Natural killer cell (primary cell): ENCODE data around the gene GSTM1. TPM values are rescaled to one million over a fixed set of nuclear protein-coding genes. Genes with fewer than 3 reads are reported as not detected.
A peak's percentile ranks its signal among the peaks of the same experiment; 100 is the strongest.
"Not testable (repeated sequence)": the region's sequence is repeated elsewhere in the genome, so short reads cannot be mapped to it uniquely, and the experiment has no call there.

Experiments used
- ATAC-seq, 3 donors: fragments of 150-1000 bp in 2 of 3; fragments of 200-7000 bp in 1 of 3; cut with Tn5 transposase; 1 replicate in 1 of 3; 2 replicates in 2 of 3; pipeline ENCODE4 v1.10.0; 2021; ENCODE audit warnings: mild to moderate bottlenecking in 2 of 3, moderate library complexity in 2 of 3
- DNase-seq, 2 donors: peaks; one replicate each; pipeline versions ENCODE4 v3.0.0 to v3.0.0-alpha.2; 2013 to 2021; ENCODE audit warnings: mixed read lengths in 1 of 2
- H3K27ac ChIP-seq: one replicate; pipeline ENCODE4 v1.5.1; 2013; ENCODE audit warnings: mild to moderate bottlenecking, low read length
- H3K27me3 ChIP-seq: one replicate; pipeline ENCODE4 v1.6.1; 2013; ENCODE audit warnings: low read length; ENCODE audit not compliant: control insufficient read depth, insufficient read depth
- H3K36me3 ChIP-seq: one replicate; pipeline ENCODE4 v1.6.1; 2013; ENCODE audit warnings: low read length; ENCODE audit not compliant: control insufficient read depth, insufficient read depth
- H3K4me1 ChIP-seq: one replicate; pipeline ENCODE4 v1.6.1; 2013; ENCODE audit warnings: low read length; ENCODE audit not compliant: control insufficient read depth, insufficient read depth
- H3K4me3 ChIP-seq: one replicate; pipeline ENCODE4 v1.5.1; 2013; ENCODE audit warnings: low read length
- H3K9me3 ChIP-seq: one replicate; pipeline ENCODE4 v1.6.1; 2013; ENCODE audit warnings: low read length; ENCODE audit not compliant: control insufficient read depth, insufficient read depth
- H3K27ac Mint-ChIP-seq, 2 donors: one replicate each; pipeline ENCODE4 v1.8.0; 2022; ENCODE audit warnings: mild to moderate bottlenecking in 2 of 2, mixed read lengths in 2 of 2, moderate library complexity in 1 of 2
- H3K27me3 Mint-ChIP-seq, 2 donors: one replicate each; pipeline ENCODE4 v1.8.0; 2022; ENCODE audit warnings: low read depth in 2 of 2, mixed read lengths in 2 of 2
- H3K36me3 Mint-ChIP-seq: one replicate; pipeline ENCODE4 v1.8.0; 2022; ENCODE audit warnings: mixed read lengths
- H3K4me1 Mint-ChIP-seq, 2 donors: one replicate each; pipeline ENCODE4 v1.8.0; 2022; ENCODE audit warnings: mixed read lengths in 2 of 2
- H3K4me3 Mint-ChIP-seq: one replicate; pipeline ENCODE4 v1.8.0; 2022; ENCODE audit warnings: mild to moderate bottlenecking, moderate library complexity, mixed read lengths
- H3K9me3 Mint-ChIP-seq, 2 donors: one replicate each; pipeline ENCODE4 v1.8.0; 2022; ENCODE audit warnings: mixed read lengths in 2 of 2
- CTCF ChIP-seq: fragments of 200-600 bp; IDR thresholded peaks from one replicate; pipeline ENCODE4 v1.8.0; 2022; ENCODE audit warnings: antibody characterized with exemption
- WGBS: methylation state at CpG from one replicate; pipeline ENCODE4 v1.1.7; 2013; ENCODE audit warnings: missing lambda C conversion rate; ENCODE audit not compliant: insufficient coverage; 5-methylcytosine and 5-hydroxymethylcytosine counted together
- intact Hi-C: fragments of 100-400 bp; cut with micrococcal nuclease; formaldehyde crosslinking; loops from one replicate; pipeline ENCODE4 v1.14.2; 2022
- total RNA-seq, 4 donors: library from RNA; stranded (reverse); fragments of 120-200 nt in 1 of 4; gene quantifications; one replicate each; pipeline versions ENCODE4 v1.2.3 to v1.2.4, GENCODE V29; 2013 to 2022

Gene GSTM1
- total RNA-seq, 3 donors from 2014 or later (not counting 1 experiment from before 2014, with no cell fraction given): 31.9 to 34.7 TPM; not detected in 1

- peak within 1 kb of the TSS; percentile 9 for H3K4me3 ChIP-seq
- H3K27ac ChIP-seq: no peak within 1 kb of the TSS
- peaks cover 26% of the 10 kb centered on the region for H3K4me1 ChIP-seq
- no peaks in the 10 kb centered on the region for H3K36me3 ChIP-seq
- Mint-ChIP-seq H3K36me3 (no peaks in the 10 kb centered on the region), H3K4me1 (peaks cover 10 to 25% of the 10 kb centered on the region in 2 donors), H3K27me3 (no peaks in the 10 kb centered on the region), H3K9me3 (no peaks in the 10 kb centered on the region), H3K27ac (peak within 1 kb of the TSS in 1 of 2 donors; percentile 27), H3K4me3 (peak within 1 kb of the TSS; percentile 71)
- TF ChIP-seq CTCF: no peak
- intact Hi-C loops: no loop called here
- no peaks in the 10 kb centered on the region for H3K9me3 ChIP-seq
- ATAC-seq: peak; percentile 85 to 95 (median 93)
- H3K27me3 ChIP-seq: no peaks in the 10 kb centered on the region
- DNase-seq: peak; percentile 36 to 82
- 22% methylated on average over 22 of the region's 22 CpGs for WGBS
Measured at GRCh38 chr1:109667452-109668122, 20.0 kb upstream of the GSTM1 start, which contains the start of gene GSTM2. GSTM2 (plus strand) TSS chr1:109668057; CDS start chr1:109668116, 59 bp downstream.

DNA sequence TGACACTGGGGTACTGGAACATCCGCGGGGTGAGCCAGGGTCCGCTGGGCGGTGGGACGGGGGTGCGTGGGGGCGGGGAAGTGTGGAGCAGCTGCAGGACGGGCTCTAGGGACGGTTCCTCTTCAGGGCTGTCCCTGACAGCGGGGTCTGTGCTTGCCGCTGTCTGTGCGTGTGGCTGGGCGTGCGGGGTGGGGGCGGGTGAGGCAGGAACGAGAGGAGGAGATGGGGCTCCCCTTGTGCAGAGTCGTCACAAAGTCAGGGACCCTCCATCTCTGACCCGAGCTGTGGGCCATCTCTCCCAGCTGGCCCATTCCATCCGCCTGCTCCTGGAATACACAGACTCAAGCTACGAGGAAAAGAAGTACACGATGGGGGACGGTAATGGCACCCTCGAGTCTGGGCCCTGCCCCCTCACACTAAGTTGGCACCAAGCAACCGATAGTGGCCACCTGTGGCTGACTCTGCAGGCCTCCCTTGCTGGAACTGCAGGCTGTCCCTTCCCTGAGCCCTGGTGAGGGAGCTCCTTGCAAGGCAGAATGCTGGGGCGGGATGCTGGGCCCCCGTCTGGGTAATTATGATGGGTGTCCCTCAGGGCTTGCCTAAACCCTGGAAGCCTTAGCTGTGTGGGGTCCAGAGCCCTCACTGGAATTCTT, 19.4 kb upstream of the GSTM1 start:
- peak overlapping the region; percentile 9 for H3K4me3 ChIP-seq
- intact Hi-C loops: no loop called here
- no peaks in the 10 kb centered on the region for H3K9me3 Mint-ChIP-seq
- no peaks in the 10 kb centered on the region for H3K9me3 ChIP-seq
- DNase-seq (no peak), ATAC-seq (no peak)
- 24% methylated on average over 26 of the region's 26 CpGs for WGBS
- peaks cover 26% of the 10 kb centered on the region for H3K4me1 ChIP-seq
- no peaks in the 10 kb centered on the region for H3K36me3 ChIP-seq
- no peak for TF ChIP-seq CTCF
- H3K4me1 Mint-ChIP-seq: peaks cover 10 to 25% of the 10 kb centered on the region in 2 donors
- no peaks in the 10 kb centered on the region for H3K36me3 Mint-ChIP-seq
- H3K4me3 Mint-ChIP-seq: peak overlapping the region; percentile 71
- no peaks in the 10 kb centered on the region for H3K27me3 Mint-ChIP-seq
- H3K27ac ChIP-seq: no peak overlapping the region
- H3K27ac Mint-ChIP-seq: peak overlapping the region in 1 of 2 donors; percentile 27
- no peaks in the 10 kb centered on the region for H3K27me3 ChIP-seq

DNA sequence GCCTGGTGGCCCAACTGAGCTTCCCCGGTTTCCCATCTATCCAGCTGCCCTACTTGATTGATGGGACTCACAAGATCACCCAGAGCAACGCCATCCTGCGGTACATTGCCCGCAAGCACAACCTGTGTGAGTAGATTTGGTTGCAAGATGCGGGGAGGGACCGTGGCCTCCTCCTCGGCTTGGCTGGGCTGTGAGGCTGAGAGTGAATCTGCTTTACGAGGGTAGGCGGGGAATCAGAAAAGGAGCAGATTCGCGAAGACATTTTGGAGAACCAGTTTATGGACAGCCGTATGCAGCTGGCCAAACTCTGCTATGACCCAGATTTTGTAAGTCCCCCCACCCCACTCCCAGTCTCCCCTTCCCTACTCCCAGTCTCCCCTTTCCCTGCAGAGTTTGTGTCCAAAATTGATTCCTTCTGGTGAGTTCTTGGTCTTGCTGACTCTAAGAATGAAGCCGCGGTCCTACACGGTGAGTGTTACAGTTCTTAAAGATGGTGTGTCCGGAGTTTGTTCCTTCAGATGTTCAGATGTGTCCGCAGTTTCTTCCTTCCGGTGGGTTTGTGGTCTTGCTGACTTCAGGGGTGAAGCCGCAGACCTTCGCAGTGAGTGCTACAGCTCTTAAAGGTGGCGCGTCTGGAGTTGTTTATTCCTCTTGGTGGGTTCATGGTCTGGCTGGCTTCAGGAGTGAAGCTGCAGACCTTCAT, 18.2 kb upstream of the GSTM1 start:
- DNase-seq: peak; percentile 26 to 28
- Histone ChIP-seq H3K27me3 (no peaks in the 10 kb centered on the region), H3K36me3 (no peaks in the 10 kb centered on the region), H3K27ac (peak overlapping the region; percentile 1), H3K4me1 (peaks cover 26% of the 10 kb centered on the region), H3K4me3 (no peak overlapping the region), H3K9me3 (no peaks in the 10 kb centered on the region)
- H3K4me3 Mint-ChIP-seq: peak overlapping the region; percentile 65
- intact Hi-C loops: no loop called here
- peak overlapping the region; percentile 14 to 88 for H3K27ac Mint-ChIP-seq
- peak; percentile 21 to 42 (median 37) for ATAC-seq
- H3K27me3 Mint-ChIP-seq: no peaks in the 10 kb centered on the region
- H3K36me3 Mint-ChIP-seq: no peaks in the 10 kb centered on the region
- no peak for TF ChIP-seq CTCF
- peaks cover 10 to 25% of the 10 kb centered on the region in 2 donors for H3K4me1 Mint-ChIP-seq
- 81% methylated on average over 22 of the region's 22 CpGs for WGBS
- no peaks in the 10 kb centered on the region for H3K9me3 Mint-ChIP-seq

- DNase-seq, intact Hi-C loops: not testable (repeated sequence)
Measured at GRCh38 chr1:109669949-109670302, 17.7 kb upstream of the GSTM1 start.

More at GRCh38 chr1:109669949-109670302, 17.7 kb upstream of the GSTM1 start:
- H3K27me3 ChIP-seq, H3K9me3 ChIP-seq, H3K36me3 ChIP-seq, ATAC-seq, H3K27me3 Mint-ChIP-seq, H3K9me3 Mint-ChIP-seq, H3K36me3 Mint-ChIP-seq, H3K27ac ChIP-seq, H3K4me3 ChIP-seq: not testable (repeated sequence)
- WGBS: 96% methylated on average over 4 of the region's 5 CpGs
- Mint-ChIP-seq H3K27ac (peak overlapping the region; percentile 14 to 88), H3K4me3 (peak overlapping the region; percentile 65), H3K4me1 (peaks cover 10 to 25% of the 10 kb centered on the region in 2 donors)
- H3K4me1 ChIP-seq: peaks cover 26% of the 10 kb centered on the region
